GM23248 (cell line): ENCODE measurements around the gene TSPAN9. TPM values are rescaled to one million over a fixed set of nuclear protein-coding genes. Genes with fewer than 3 reads are reported as not detected.
A peak's percentile ranks its signal among the peaks of the same experiment; 100 is the strongest.

ENCODE experiments used
- DNase-seq: peaks from one replicate; pipeline ENCODE4 v3.0.0-alpha.2; 2015
- H2AFZ ChIP-seq: fragments of 200-600 bp; sonication (generic); 2 replicates; pipeline ENCODE4 v1.6.1; 2016; ENCODE audit warnings: antibody characterized with exemption
- H3F3A ChIP-seq: fragments of 200-600 bp; sonication (generic); 2 replicates; pipeline ENCODE4 v1.6.1; 2016; ENCODE audit warnings: mild to moderate bottlenecking, antibody characterized with exemption, mixed run types; ENCODE audit not compliant: insufficient read depth
- H3K27ac ChIP-seq: fragments of 200-600 bp; sonication (generic); 2 replicates; pipeline ENCODE4 v1.5.1; 2016; ENCODE audit warnings: mild to moderate bottlenecking
- H3K27me3 ChIP-seq: fragments of 200-600 bp; sonication (generic); replicated peaks from 2 replicates; pipeline ENCODE4 v1.6.1; 2016; ENCODE audit warnings: mild to moderate bottlenecking; ENCODE audit not compliant: insufficient read depth
- H3K36me3 ChIP-seq: fragments of 200-600 bp; sonication (generic); 2 replicates; pipeline ENCODE4 v1.6.1; 2016; ENCODE audit warnings: low read depth, mild to moderate bottlenecking
- H3K4me1 ChIP-seq: fragments of 200-600 bp; sonication (generic); 2 replicates; pipeline ENCODE4 v1.6.1; 2016; ENCODE audit warnings: mild to moderate bottlenecking; ENCODE audit not compliant: insufficient read depth
- H3K4me2 ChIP-seq: fragments of 200-600 bp; sonication (generic); one replicate; pipeline ENCODE4 v1.6.1; 2016; ENCODE audit warnings: mild to moderate bottlenecking; ENCODE audit not compliant: unreplicated experiment
- H3K4me3 ChIP-seq: fragments of 200-600 bp; sonication (generic); 2 replicates; pipeline ENCODE4 v1.5.1; 2016; ENCODE audit warnings: mild to moderate bottlenecking
- H3K79me2 ChIP-seq: fragments of 200-600 bp; sonication (generic); 2 replicates; pipeline ENCODE4 v1.6.1; 2016; ENCODE audit warnings: mild to moderate bottlenecking; ENCODE audit not compliant: insufficient read depth
- H3K9ac ChIP-seq: fragments of 200-600 bp; sonication (generic); 2 replicates; pipeline ENCODE4 v1.6.1; 2016; ENCODE audit warnings: mild to moderate bottlenecking
- H3K9me2 ChIP-seq: fragments of 200-600 bp; sonication (generic); 2 replicates; pipeline ENCODE4 v1.6.1; 2016; ENCODE audit warnings: mixed run types, mild to moderate bottlenecking, moderate library complexity; ENCODE audit not compliant: insufficient read depth
- H3K9me3 ChIP-seq: fragments of 200-600 bp; sonication (generic); one replicate; pipeline ENCODE4 v1.6.1; 2017; ENCODE audit warnings: low read depth
- H4K20me1 ChIP-seq: fragments of 200-600 bp; sonication (generic); 2 replicates; pipeline ENCODE4 v1.6.0; 2016; ENCODE audit not compliant: insufficient read depth
- EZH2 ChIP-seq: fragments of 200-600 bp; sonication (generic); IDR thresholded peaks from 2 replicates; pipeline ENCODE4 v1.6.1; 2018; ENCODE audit warnings: antibody characterized with exemption, mild to moderate bottlenecking; ENCODE audit not compliant: insufficient read depth, poor library complexity, severe bottlenecking
- EZH2phosphoT487 ChIP-seq: fragments of 200-600 bp; sonication (generic); IDR thresholded peaks from 2 replicates; pipeline ENCODE4 v1.6.1; 2018; ENCODE audit warnings: antibody characterized with exemption, moderate library complexity, mild to moderate bottlenecking, low read depth; ENCODE audit not compliant: insufficient read depth
- WGBS, 2 experiments: methylation state at CpG; one replicate each; pipeline ENCODE4 v1.1.6; 2015 to 2017; ENCODE audit warnings: low lambda C conversion rate in 2 of 2, low coverage in 1 of 2; ENCODE audit errors: missing lambda C conversion rate in 2 of 2; 5-methylcytosine and 5-hydroxymethylcytosine counted together
- in situ Hi-C: fragments of 300-500 bp; cut with MboI; formaldehyde crosslinking; loops from 2 replicates; pipeline ENCODE4 v1.15.0; 2020
- polyA plus RNA-seq: library from polyadenylated mRNA; unstranded; fragments of >200 nt; fragmentation: Nextera tagmentation; extraction: Ambion mirVana; gene quantifications from 2 replicates; pipeline ENCODE4 v1.2.1, GENCODE V29; 2016
- total RNA-seq: library from RNA; depleted of rRNA; stranded (reverse); fragments of >200 nt; shearing (Covaris generic); gene quantifications from 2 replicates; pipeline ENCODE4 v1.2.3, GENCODE V29; 2014

The TSPAN9 gene
- total and polyA plus RNA-seq, 2 experiments from 2014 or later, result 9.5 to 14.4 TPM

GRCh38 chr12:3117591-3118015, 40.4 kb downstream of the TSPAN9 start:
- H2AFZ ChIP-seq, result no peak overlapping the region
- TF ChIP-seq EZH2phosphoT487 (no peak), EZH2 (no peak)

GRCh38 chr12:3119192-3119755, 42.1 kb downstream of the TSPAN9 start:
- H3K4me1 ChIP-seq, result peaks cover 46% of the 10 kb centered on the region
- DNase-seq, result no peak
- no peaks in the 10 kb centered on the region for H3K27me3 ChIP-seq
- H3K9me3 ChIP-seq, result no peaks in the 10 kb centered on the region
- in situ Hi-C loops, result no loop called here
- H3K4me2 ChIP-seq, result peak overlapping the region; percentile 44
- peaks cover 28% of the 10 kb centered on the region for H3F3A ChIP-seq
- peak overlapping the region; percentile 58 for H3K27ac ChIP-seq
- TF ChIP-seq EZH2phosphoT487, result no peak
- TF ChIP-seq EZH2, result no peak
- peak overlapping the region; percentile 45 for H3K9ac ChIP-seq
- H4K20me1 ChIP-seq, result no peaks in the 10 kb centered on the region
- no peak overlapping the region for H3K4me3 ChIP-seq
- H2AFZ ChIP-seq, result no peak overlapping the region
- no peaks in the 10 kb centered on the region for H3K79me2 ChIP-seq
- no peaks in the 10 kb centered on the region for H3K36me3 ChIP-seq
- WGBS, 2 experiments, result 78 to 88% methylated on average over 9 of the region's 9 CpGs
- no peaks in the 10 kb centered on the region for H3K9me2 ChIP-seq

More at GRCh38 chr12:3117591-3118015, 40.4 kb downstream of the TSPAN9 start:
- H3K4me3 ChIP-seq, result no peak overlapping the region
- H3K9ac ChIP-seq, result peak overlapping the region; percentile 30; the same call in 1 of the 2 replicates
- peaks cover 29% of the 10 kb centered on the region for H3K4me1 ChIP-seq
- H3F3A ChIP-seq, result peaks cover 11% of the 10 kb centered on the region
- H3K4me2 ChIP-seq, result peak overlapping the region; percentile 56
- no peaks in the 10 kb centered on the region for H3K9me2 ChIP-seq
- WGBS, 2 experiments, result 75 to 93% methylated on average over 3 of the region's 3 CpGs
- no peaks in the 10 kb centered on the region for H4K20me1 ChIP-seq
- H3K27me3 ChIP-seq, result no peaks in the 10 kb centered on the region
- H3K79me2 ChIP-seq, result no peaks in the 10 kb centered on the region
- peak overlapping the region; percentile 24 for H3K27ac ChIP-seq
- H3K9me3 ChIP-seq, result no peaks in the 10 kb centered on the region
- peak; percentile 88 for DNase-seq
- in situ Hi-C loops, result no loop called here
- no peaks in the 10 kb centered on the region for H3K36me3 ChIP-seq

- in situ Hi-C loops, result no loop called here
- H3K27ac ChIP-seq, result peak overlapping the region; percentile 58
- peak overlapping the region; percentile 44 for H3K4me2 ChIP-seq
- peak overlapping the region; percentile 45 for H3K9ac ChIP-seq
- 0 out of 2 replicates have a peak overlapping the region, but pooled peaks have one; percentile 20 for H2AFZ ChIP-seq
- H3K36me3 ChIP-seq, result no peaks in the 10 kb centered on the region
- no peaks in the 10 kb centered on the region for H3K9me3 ChIP-seq
- WGBS, 2 experiments, result 34 to 42% methylated on average over 17 of the region's 17 CpGs
- no peaks in the 10 kb centered on the region for H3K9me2 ChIP-seq
- H3K27me3 ChIP-seq, result no peaks in the 10 kb centered on the region
- peak; percentile 79 for DNase-seq
- H3K79me2 ChIP-seq, result no peaks in the 10 kb centered on the region
- H4K20me1 ChIP-seq, result no peaks in the 10 kb centered on the region
- H3K4me1 ChIP-seq, result peaks cover 46% of the 10 kb centered on the region
- no peak for TF ChIP-seq EZH2phosphoT487
- no peak for TF ChIP-seq EZH2
- H3K4me3 ChIP-seq, result no peak overlapping the region
- peaks cover 35% of the 10 kb centered on the region for H3F3A ChIP-seq
Observed at GRCh38 chr12:3119756-3120601, 42.8 kb downstream of the TSPAN9 start.

GRCh38 chr12:3120701-3121100, 43.5 kb downstream of the TSPAN9 start:
- H3K9me2 ChIP-seq, result no peaks in the 10 kb centered on the region
- H3K4me1 ChIP-seq, result peaks cover 46% of the 10 kb centered on the region
- H3K4me2 ChIP-seq, result no peak overlapping the region
- H3F3A ChIP-seq, result peaks cover 40% of the 10 kb centered on the region
- no peaks in the 10 kb centered on the region for H3K27me3 ChIP-seq
- peak overlapping the region; percentile 45; the same call in 1 of the 2 replicates for H3K9ac ChIP-seq
- in situ Hi-C loops, result no loop called here
- H2AFZ ChIP-seq, result no peak overlapping the region
- WGBS, 2 experiments, result 98 to 99% methylated on average over 5 of the region's 5 CpGs
- no peak for TF ChIP-seq EZH2
- no peak for TF ChIP-seq EZH2phosphoT487
- no peak for DNase-seq
- H3K9me3 ChIP-seq, result no peaks in the 10 kb centered on the region
- no peak overlapping the region for H3K27ac ChIP-seq
- H3K79me2 ChIP-seq, result no peaks in the 10 kb centered on the region
- no peaks in the 10 kb centered on the region for H4K20me1 ChIP-seq
- H3K4me3 ChIP-seq, result no peak overlapping the region
- no peaks in the 10 kb centered on the region for H3K36me3 ChIP-seq
